ENCODE data around the gene BAHD1. TPM values are rescaled to one million over a fixed set of nuclear protein-coding genes. Genes with fewer than 3 reads are reported as not detected.
A peak's percentile ranks its signal among the peaks of the same experiment; 100 is the strongest.

Gene BAHD1
- total RNA-seq, 1 donor from 2014 or later, result 23.9 TPM

GRCh38 chr15:40436116-40436891, 4.4 kb upstream of the BAHD1 start:
- Mint-ChIP-seq H3K27ac (no peak overlapping the region), H3K36me3 (peaks cover 1% of the 10 kb centered on the region), H3K9me3 (no peaks in the 10 kb centered on the region), H3K27me3 (ENCODE audit: low read depth) (peaks cover 78% of the 10 kb centered on the region), H3K4me3 (peak overlapping the region; percentile 70), H3K4me1 (peaks cover 42% of the 10 kb centered on the region)
- DNase-seq (ENCODE audit: low spot score in 2 of 2, unreplicated experiment in 2 of 2), result no peak
- TF ChIP-seq CTCF (IDR thresholded peaks at IDR 0.05; ENCODE audit: unreplicated experiment), result no peak

- TF ChIP-seq CTCF (IDR thresholded peaks at IDR 0.05; ENCODE audit: unreplicated experiment), result no peak
- H3K9me3 Mint-ChIP-seq, result no peaks in the 10 kb centered on the region
- H3K27me3 Mint-ChIP-seq (ENCODE audit: low read depth), result peaks cover 79% of the 10 kb centered on the region
- peak overlapping the region; percentile 70 for H3K4me3 Mint-ChIP-seq
- H3K4me1 Mint-ChIP-seq, result peaks cover 42% of the 10 kb centered on the region
- peaks cover 1% of the 10 kb centered on the region for H3K36me3 Mint-ChIP-seq
- no peak overlapping the region for H3K27ac Mint-ChIP-seq
- no peak for DNase-seq (ENCODE audit: low spot score in 2 of 2, unreplicated experiment in 2 of 2)
Observed at GRCh38 chr15:40436892-40437751, 3.6 kb upstream of the BAHD1 start.

- Mint-ChIP-seq H3K36me3 (peaks cover 1% of the 10 kb centered on the region), H3K27me3 (ENCODE audit: low read depth) (peaks cover 78% of the 10 kb centered on the region), H3K4me1 (peaks cover 49% of the 10 kb centered on the region), H3K4me3 (peak overlapping the region; percentile 70), H3K9me3 (no peaks in the 10 kb centered on the region), H3K27ac (no peak overlapping the region)
- DNase-seq (ENCODE audit: low spot score in 2 of 2, unreplicated experiment in 2 of 2), result no peak
- TF ChIP-seq CTCF (IDR thresholded peaks at IDR 0.05; ENCODE audit: unreplicated experiment), result no peak
Observed at GRCh38 chr15:40437752-40438687, 2.7 kb upstream of the BAHD1 start.

GRCh38 chr15:40438712-40439111, 2.0 kb upstream of the BAHD1 start:
- Mint-ChIP-seq H3K4me1 (peaks cover 53% of the 10 kb centered on the region), H3K4me3 (peak overlapping the region; percentile 29), H3K27me3 (ENCODE audit: low read depth) (peaks cover 75% of the 10 kb centered on the region), H3K36me3 (peaks cover under 1% of the 10 kb centered on the region), H3K9me3 (no peaks in the 10 kb centered on the region), H3K27ac (no peak overlapping the region)
- no peak for TF ChIP-seq CTCF (IDR thresholded peaks at IDR 0.05; ENCODE audit: unreplicated experiment)
- no peak for DNase-seq (ENCODE audit: low spot score in 2 of 2, unreplicated experiment in 2 of 2)

GRCh38 chr15:40439461-40439959, 1.2 kb upstream of the BAHD1 start:
- Mint-ChIP-seq H3K27ac (no peak overlapping the region), H3K4me1 (peaks cover 59% of the 10 kb centered on the region)
- DNase-seq (ENCODE audit: low spot score in 2 of 2, unreplicated experiment in 2 of 2), result no peak

More at GRCh38 chr15:40439461-40439959, 1.2 kb upstream of the BAHD1 start:
- Mint-ChIP-seq H3K27me3 (ENCODE audit: low read depth) (peaks cover 70% of the 10 kb centered on the region), H3K4me3 (peak overlapping the region; percentile 77), H3K9me3 (no peaks in the 10 kb centered on the region), H3K36me3 (no peaks in the 10 kb centered on the region)
- no peak for TF ChIP-seq CTCF (IDR thresholded peaks at IDR 0.05; ENCODE audit: unreplicated experiment)

Measured in mesothelial cell of epicardium (in vitro differentiated cells).